ENCODE results near the gene RBPJL.

The RBPJL gene

DNA sequence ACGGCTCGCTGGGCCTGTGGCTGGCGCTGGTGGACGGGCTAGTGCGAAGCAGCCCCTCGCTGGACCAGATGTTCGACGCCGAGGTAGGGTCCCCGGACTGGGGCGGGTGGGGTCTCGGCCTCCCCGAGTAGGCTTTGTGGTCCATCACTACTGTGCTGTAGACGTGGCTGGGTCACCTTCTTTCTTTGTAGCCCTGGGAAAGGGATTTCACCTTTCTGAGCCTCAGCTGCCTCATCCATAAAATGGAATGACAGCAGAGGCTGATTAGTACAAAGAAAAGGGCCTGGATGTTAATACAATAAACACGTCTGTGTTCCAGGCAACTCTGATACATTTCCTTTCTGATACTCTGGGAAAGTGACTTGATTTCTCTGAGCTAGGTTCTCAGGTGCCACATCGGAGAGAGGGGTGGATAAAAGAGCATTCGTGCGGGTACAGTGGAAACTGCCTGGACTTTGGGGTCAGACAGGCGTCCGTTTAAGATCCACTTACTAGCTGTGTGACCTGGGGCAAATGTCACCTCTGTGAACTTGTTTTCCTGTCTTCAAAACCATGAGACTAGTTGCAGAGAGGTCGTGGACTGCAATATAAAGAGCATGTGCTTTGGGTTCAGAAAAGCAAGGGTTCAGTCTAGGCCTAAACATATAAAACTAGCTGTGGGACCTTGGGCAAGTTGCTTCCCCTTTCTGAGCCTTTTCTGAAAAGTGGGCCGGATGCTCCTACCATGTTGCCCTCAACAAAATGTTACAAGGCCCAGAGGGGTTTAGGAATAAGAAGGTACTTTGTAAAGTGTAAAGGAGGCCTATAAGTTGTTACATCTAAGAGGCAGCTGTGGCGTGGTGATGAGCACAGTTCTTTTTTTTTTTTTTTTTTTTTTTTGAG, 57.2 kb downstream of the RBPJL start:
- no peak for DNase-seq

DNA sequence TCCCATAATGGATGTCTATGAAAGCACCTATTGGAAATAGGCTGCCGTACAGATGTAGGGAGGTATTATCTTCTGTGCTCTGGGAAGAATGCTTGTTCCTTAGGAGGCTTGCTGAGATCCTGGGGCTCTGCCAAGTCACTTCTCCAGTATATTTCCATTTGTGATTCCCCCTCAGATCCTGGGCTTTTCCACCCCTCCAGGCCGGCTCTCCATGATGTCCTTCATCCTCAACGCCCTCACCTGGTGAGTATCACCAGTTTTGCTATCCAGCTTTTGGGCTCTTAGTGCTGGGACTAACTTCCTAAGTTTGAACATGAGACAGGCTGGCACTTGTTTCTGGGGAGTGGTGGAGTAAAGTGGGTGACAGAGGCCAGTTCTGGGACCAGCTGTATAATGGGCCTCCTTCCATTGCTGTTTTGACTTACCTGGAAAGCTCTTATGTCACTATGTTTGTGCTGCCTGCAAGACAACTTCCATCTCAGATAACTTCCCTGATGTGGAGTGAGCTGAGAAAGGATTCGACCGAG, 58.9 kb downstream of the RBPJL start:
- no peak for DNase-seq

DNA sequence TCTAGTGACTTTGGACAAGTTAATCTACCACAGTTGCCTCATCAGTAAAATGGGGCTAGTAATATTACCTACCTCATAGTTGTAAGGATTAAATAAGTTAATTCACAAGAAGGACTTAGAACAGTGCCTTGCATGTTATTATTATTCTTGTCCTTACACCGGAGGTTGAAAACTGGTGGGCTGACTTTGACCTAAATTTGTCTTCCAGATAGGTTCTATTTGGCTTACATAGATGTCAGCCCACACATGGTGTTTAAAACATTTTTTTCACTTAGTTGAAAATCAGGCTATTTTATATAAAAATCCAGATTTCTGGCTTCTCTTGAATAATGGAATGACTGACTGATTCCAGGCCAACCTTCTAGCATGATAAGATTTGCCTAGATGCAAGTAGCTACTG, 59.6 kb downstream of the RBPJL start:
- DNase-seq = no peak

DNA sequence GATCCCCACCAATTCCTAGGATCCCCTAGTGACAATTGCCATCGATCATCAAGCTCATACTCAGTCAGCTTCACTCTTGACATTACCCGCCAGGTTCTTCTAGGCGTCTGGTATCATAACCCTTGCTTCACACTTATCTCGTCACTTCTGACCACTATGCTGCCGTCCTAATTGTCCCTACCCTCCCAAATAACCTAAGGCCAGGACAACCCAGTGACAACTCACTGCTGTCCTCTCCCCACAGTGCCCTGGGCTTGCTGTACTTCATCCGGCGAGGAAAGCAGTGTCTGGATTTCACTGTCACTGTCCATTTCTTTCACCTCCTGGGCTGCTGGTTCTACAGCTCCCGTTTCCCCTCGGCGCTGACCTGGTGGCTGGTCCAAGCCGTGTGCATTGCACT, 60.0 kb downstream of the RBPJL start:
- no peak for DNase-seq

DNA sequence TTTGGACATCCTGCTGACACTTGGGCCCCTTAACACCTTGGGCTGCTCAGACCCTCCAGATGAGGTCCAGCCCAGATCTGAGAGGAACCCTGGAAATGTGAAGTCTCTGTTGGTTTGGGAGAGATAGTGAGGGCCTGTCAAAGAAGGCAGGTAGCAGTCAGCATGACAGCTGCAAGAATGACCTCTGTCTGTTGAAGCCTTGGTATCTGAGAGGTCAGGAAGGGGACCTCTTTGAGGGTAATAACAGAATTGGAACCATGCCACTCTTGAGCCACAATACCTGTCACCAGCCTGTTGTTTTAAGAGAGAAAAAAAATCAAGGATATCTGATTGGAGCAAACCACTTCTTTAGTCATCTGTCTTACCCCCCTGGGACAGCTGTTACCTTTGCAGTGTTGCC, 60.5 kb downstream of the RBPJL start:
- DNase-seq = no peak

Measured in central memory CD4-positive, alpha-beta T cell (primary cell).